ENCODE data around the gene ST6GALNAC4.
A peak's percentile ranks its signal among the peaks of the same experiment; 100 is the strongest.
"Not testable (repeated sequence)": the region's sequence is repeated elsewhere in the genome, so short reads cannot be mapped to it uniquely, and the experiment has no call there.

ST6GALNAC4 gene

GRCh38 chr9:127884427-127884911, 32.4 kb downstream of the ST6GALNAC4 start:
- H3K4me3 ChIP-seq (ENCODE audit: low read depth, low read length) = no peak overlapping the region
- in situ Hi-C loops (cut with HindIII; ENCODE audit: low sequenced_read_pairs) = no loop called here
- DNase-seq (ENCODE audit: low read depth, low spot score) = no peak
- no peak for TF ChIP-seq CTCF (IDR thresholded peaks at IDR 0.05; ENCODE audit: low read depth, low read length)

GRCh38 chr9:127883959-127884358, 32.9 kb downstream of the ST6GALNAC4 start:
- no peak overlapping the region for H3K4me3 ChIP-seq (ENCODE audit: low read depth, low read length)
- no peak for DNase-seq (ENCODE audit: low read depth, low spot score)
- in situ Hi-C loops (cut with HindIII; ENCODE audit: low sequenced_read_pairs) = no loop called here
- no peak for TF ChIP-seq CTCF (IDR thresholded peaks at IDR 0.05; ENCODE audit: low read depth, low read length)

GRCh38 chr9:127881715-127882114, 35.1 kb downstream of the ST6GALNAC4 start:
- DNase-seq (ENCODE audit: low read depth, low spot score); H3K4me3 ChIP-seq (ENCODE audit: low read depth, low read length); in situ Hi-C loops (cut with HindIII; ENCODE audit: low sequenced_read_pairs): not testable (repeated sequence)

GRCh38 chr9:127880143-127880542, 36.7 kb downstream of the ST6GALNAC4 start:
- DNase-seq (ENCODE audit: low read depth, low spot score) = no peak
- in situ Hi-C loops (cut with HindIII; ENCODE audit: low sequenced_read_pairs) = no loop called here

GRCh38 chr9:127878652-127879390, 38.0 kb downstream of the ST6GALNAC4 start:
- in situ Hi-C loops (cut with HindIII; ENCODE audit: low sequenced_read_pairs) = no loop called here
- TF ChIP-seq CTCF (IDR thresholded peaks at IDR 0.05; ENCODE audit: low read depth, low read length) = no peak
- no peak overlapping the region for H3K4me3 ChIP-seq (ENCODE audit: low read depth, low read length)
- no peak for DNase-seq (ENCODE audit: low read depth, low spot score)

More at GRCh38 chr9:127880143-127880542, 36.7 kb downstream of the ST6GALNAC4 start:
- no peak overlapping the region for H3K4me3 ChIP-seq (ENCODE audit: low read depth, low read length)
- TF ChIP-seq CTCF (IDR thresholded peaks at IDR 0.05; ENCODE audit: low read depth, low read length) = no peak

GRCh38 chr9:127878001-127878651, 38.7 kb downstream of the ST6GALNAC4 start:
- H3K4me3 ChIP-seq (ENCODE audit: low read depth, low read length) = peak overlapping the region; percentile 53
- in situ Hi-C loops (cut with HindIII; ENCODE audit: low sequenced_read_pairs) = no loop called here
- no peak for TF ChIP-seq CTCF (IDR thresholded peaks at IDR 0.05; ENCODE audit: low read depth, low read length)

GRCh38 chr9:127877566-127877998, 39.3 kb downstream of the ST6GALNAC4 start, which contains the start of gene AK1:
Gene AK1 (minus strand): TSS chr9:127877675. CDS start chr9:127874617, 3,058 bp downstream.
- peak within 1 kb of the TSS; percentile 53 for H3K4me3 ChIP-seq (ENCODE audit: low read depth, low read length)

More at GRCh38 chr9:127878001-127878651, 38.7 kb downstream of the ST6GALNAC4 start:
- no peak for DNase-seq (ENCODE audit: low read depth, low spot score)

More at GRCh38 chr9:127877566-127877998, 39.3 kb downstream of the ST6GALNAC4 start, which contains the start of gene AK1:
- TF ChIP-seq CTCF (IDR thresholded peaks at IDR 0.05; ENCODE audit: low read depth, low read length) = no peak
- DNase-seq (ENCODE audit: low read depth, low spot score) = peak; percentile 51
- in situ Hi-C loops (cut with HindIII; ENCODE audit: low sequenced_read_pairs) = no loop called here

All from astrocyte of the spinal cord (primary cell).